Measurements from ENCODE around the gene TOP2B.

The TOP2B gene

GRCh38 chr3:25664812-25665314 lies at the start of gene TOP2B:
Gene TOP2B, minus strand, starts transcription at chr3:25664907. Its CDS starts 610 bp downstream, at chr3:25664297.
- peak; percentile 84 for DNase-seq

DNA sequence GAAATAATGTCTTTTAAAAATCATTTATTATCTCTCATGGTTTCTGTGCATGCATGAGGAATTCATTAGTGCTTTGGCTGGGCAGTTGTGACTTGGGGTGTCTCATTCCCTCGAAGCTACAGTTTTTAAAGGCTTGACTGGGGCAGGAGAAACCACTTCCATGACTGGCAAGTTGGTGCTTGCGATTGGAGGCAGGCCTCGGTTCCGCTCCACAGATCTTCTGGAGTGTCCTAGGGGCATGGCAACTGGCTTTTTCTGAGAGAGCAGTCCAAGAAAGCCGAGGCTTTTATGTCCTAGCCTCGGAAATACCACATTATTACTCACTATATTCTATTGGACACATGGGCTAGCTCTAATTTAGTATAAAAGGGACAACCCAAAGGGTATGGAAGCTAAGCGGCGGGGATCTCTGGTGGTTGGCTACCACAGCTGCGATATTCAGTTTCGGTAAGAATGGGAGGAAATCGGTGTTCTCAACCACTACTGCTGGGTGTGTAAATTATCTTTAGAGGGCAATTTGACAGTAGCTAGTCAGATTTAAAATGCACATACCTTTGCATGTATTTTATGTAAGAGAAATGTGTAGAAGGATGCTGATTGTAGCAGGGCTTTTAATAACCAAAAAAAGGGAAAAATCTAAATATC lies 48.8 kb upstream of the TOP2B start:
- DNase-seq = no peak

- DNase-seq = no peak
Measured at GRCh38 chr3:25711090-25711489, 46.4 kb upstream of the TOP2B start.

DNA sequence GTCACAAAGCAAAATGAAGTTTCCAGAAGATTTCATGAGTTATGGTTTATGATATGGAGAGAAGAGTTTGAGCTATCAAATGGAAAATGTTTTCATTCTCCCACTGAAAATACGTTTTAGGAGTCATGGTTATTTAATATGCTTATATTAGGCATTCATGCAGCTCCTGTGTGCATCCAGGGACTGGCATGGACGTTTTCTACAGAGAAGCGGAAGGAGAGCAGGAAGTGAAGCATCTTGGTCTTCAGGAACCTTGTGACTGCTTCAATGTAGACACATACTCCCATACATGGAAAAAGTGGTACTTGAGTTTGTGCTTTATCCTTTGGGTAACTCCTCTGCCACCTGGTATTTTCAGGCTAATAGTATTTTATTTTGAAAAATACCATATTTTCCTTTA lies 43.3 kb upstream of the TOP2B start:
- DNase-seq = no peak

GRCh38 chr3:25707268-25707926 lies 42.7 kb upstream of the TOP2B start:
- DNase-seq = no peak

GRCh38 chr3:25706213-25706612 lies 41.5 kb upstream of the TOP2B start:
- DNase-seq = no peak

DNA sequence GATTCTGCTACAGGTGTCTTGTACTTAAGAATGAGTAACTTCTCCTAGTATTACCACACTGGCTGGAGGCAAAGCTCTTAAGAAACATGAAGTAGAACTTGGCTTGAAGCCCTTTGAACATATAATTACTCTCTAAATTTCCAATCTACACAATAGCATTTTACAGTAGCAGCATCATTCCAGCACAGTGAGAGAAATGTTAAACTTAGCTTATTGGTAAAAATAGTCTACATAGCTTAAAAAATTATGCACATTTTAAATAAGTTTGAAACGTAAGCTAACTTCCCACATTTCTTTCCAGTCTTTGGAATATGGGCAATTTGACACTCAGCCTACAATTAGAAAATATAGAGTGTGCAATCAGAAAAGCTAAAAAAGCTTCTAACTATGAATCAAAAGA lies 32.8 kb upstream of the TOP2B start:
- DNase-seq = no peak

- DNase-seq = no peak
Measured at GRCh38 chr3:25695731-25696420, 31.2 kb upstream of the TOP2B start.

DNA sequence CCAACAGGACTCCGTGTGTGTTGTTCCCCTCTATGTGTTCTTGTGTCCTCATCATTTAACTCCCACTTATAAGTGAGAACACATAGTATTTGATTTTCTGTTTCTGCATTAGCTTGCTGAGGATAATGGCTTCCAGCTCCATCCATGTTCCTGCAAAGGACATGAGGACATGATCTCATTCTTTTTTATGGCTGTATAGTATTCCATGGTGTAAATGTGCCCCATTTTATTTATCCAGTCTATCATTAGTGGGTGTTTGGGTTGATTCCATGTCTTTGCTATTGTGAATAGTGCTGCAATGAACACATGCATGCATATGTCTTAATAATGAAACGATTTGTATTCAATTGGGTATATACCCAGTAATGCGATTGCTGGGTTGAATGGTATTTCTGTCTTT lies 28.5 kb upstream of the TOP2B start:
- DNase-seq = no peak

DNA sequence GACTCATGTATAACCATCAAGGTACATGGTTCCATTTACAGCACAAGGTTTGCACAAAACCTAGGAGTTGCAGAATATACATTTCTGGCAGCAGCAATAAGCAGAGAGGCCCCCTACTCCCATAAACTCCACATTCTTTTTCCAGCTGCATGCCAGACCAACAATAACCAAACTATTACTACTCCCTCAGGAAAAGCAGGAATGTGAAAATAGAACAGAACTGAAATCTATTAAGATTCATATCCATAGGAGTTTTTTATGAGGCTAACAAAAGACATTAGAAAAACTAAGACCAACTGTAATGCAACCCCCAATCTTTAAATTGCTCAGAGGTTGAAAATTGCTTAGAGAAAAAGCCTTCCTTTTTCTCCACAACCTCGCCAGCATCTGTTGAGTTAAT lies 27.6 kb upstream of the TOP2B start:
- no peak for DNase-seq

DNA sequence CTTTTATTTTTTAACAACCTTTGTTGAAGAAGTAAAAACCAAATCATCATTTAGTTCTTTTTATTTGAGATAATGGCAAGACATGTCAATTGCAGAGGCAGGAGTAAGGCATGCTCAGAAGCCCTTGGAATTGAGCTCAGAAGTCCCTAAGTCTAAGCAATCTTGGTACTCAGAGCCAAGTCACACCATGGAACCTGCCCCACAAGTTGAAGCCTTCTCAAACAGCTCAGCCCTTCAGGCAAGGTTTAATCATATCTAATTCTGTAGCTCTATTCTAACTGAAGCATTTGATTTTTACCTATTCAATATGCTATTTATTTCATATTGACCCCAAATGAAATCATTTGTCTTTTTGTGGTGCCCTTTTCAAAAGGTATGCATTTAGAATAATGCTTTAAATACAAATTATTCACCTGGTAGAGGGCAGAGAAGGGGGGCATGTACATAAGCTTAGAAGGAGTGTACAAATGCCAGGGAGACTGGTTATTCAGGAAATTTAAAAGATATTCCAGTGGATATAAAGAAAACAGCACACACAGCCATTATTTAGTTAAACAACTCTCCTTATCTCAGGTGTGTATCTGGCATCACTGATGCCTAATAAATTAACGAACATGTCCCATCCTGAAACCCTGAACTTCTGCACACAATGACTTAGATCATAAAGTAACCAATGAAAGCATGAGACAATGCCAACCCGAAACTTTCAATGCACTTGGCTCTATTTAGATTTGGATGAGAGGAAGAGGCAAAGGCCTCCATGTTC lies 26.2 kb upstream of the TOP2B start:
- DNase-seq = no peak

- DNase-seq = no peak
Measured at GRCh38 chr3:25689226-25689625, 24.5 kb upstream of the TOP2B start.

DNA sequence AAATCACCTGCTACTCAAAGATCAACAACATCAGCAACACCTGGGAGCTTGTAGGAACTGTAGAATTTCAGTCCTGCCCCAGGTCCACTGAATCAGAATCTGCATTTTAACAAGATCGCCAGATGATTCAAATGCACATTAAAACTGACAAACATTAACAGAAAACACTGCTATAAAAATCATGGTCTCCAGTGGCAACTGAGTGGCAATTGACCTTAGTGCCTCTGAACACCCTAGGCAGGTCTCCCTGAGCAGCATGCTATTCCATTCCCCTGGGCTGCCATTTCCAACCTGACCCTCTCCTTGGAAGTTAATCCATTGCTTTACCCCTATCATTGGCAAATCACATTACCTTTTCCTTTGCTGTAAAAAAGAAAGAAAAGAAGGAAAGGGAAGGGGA lies 23.0 kb upstream of the TOP2B start:
- DNase-seq = no peak

- no peak for DNase-seq
Measured at GRCh38 chr3:25686766-25687165, 22.1 kb upstream of the TOP2B start.

DNA sequence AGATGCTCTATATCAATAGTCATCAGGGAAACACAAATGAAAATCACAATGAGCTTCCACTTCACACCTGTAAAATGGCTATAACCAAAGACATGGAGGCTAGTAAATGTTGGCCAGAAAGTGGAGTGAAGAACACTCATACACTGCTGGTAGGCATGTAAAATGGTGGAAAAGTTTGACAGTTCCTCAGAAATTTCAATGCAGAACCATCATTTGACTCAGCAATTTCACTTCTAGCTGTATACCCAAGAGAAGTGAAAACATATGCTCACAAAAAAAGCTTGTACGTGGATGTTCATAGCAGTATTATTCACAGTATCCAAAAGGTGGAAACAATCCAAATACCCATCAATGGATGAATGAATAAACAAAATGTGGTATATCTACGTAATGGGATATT lies 19.2 kb upstream of the TOP2B start:
- DNase-seq = no peak

DNA sequence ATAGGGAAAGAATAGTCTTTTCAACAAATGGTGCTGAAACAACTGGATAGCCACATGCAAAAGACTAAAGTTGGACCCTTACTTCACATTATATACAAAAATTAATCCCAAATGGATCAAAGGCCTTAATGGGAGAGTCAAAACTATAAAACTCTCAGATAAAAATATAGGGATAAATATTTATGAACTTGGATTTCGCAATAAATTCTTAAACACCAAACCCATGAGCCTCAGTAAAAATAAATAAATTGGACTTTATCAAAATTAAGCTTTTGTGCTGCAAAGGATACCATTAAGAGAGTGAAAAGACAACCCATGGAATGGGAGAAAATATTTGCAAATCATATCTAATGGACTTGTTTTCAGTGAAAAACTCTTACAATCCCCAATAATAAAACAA lies 18.7 kb upstream of the TOP2B start:
- no peak for DNase-seq

DNA sequence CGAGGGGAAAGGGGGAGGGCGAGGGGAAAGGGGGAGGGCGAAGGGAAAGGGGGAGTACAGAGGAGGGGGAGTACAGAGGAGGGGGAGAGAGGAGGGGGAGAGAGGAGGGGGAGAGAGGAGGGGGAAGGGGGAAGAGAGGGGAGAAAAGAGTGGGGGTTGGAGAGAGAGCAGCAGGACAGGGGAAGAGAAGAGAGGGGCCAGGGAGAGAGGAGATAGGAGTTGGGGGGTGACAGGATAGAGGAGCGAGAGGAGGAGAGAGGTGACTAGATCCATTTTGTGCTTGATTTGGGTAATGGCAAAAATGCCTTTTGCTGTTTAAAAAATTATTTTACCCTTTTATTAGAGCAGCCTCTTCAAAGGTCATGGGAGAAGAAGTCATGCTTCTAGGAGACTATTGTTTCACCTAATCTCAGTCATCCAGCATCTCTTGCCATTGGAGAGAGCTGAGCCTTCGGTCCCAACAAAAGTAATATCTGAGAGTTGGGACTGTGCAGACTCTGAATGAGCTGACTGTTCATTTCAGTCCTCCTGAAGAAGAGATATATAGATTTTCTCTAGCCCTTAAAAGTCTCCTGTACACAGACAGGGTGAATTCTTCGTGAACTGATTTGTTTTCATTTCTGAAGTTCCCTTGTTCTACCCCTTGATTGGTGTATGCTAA lies 15.1 kb upstream of the TOP2B start:
- no peak for DNase-seq

- DNase-seq = no peak
Measured at GRCh38 chr3:25679166-25679565, 14.5 kb upstream of the TOP2B start.

DNA sequence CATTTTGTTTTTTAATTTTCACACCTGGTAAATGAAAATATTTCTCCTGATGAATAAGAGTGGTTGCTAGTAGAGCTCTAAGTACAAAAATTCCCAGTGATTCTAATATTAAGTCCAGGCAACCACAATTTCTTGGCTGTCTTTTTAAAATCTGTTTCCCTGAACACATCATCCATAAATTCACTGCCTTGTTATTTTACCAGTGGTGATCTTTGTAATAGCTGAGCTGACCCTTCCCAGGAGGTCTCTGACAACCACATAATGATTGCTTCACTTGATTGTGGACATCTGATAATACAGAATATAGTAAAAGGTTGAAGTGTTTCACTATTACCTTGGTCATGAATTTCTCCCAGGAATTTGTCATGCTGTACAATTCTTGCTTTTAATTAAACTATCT lies 13.9 kb upstream of the TOP2B start:
- no peak for DNase-seq

GRCh38 chr3:25677121-25677520 lies 12.4 kb upstream of the TOP2B start:
- DNase-seq = no peak

- DNase-seq = no peak
Measured at GRCh38 chr3:25674670-25675069, 10.0 kb upstream of the TOP2B start.

- no peak for DNase-seq
Measured at GRCh38 chr3:25673738-25674298, 9.1 kb upstream of the TOP2B start.
